ENCODE measurements around the gene DNAH2. TPM values are rescaled to one million over a fixed set of nuclear protein-coding genes. Genes with fewer than 3 reads are reported as not detected.
"Not testable (repeated sequence)": the region's sequence is repeated elsewhere in the genome, so short reads cannot be mapped to it uniquely, and the experiment has no call there.

The DNAH2 gene
- total RNA-seq, 1 donor from 2014 or later, result 0.26 TPM

GRCh38 chr17:7797976-7798375 is 80.4 kb downstream of the DNAH2 start:
- Histone ChIP-seq H3K36me3 (ENCODE audit: control insufficient read depth, insufficient read depth, low read length) (no peaks in the 10 kb centered on the region), H3K27me3 (ENCODE audit: control insufficient read depth, insufficient read depth, low read length) (peaks cover 2% of the 10 kb centered on the region), H3K4me3 (ENCODE audit: low read depth, low read length) (no peak overlapping the region)
- no peak for DNase-seq (ENCODE audit: low read depth)
- FAIRE-seq, result no peak
- no peak for TF ChIP-seq CTCF (IDR thresholded peaks at IDR 0.05; ENCODE audit: insufficient read depth, low read length, severe bottlenecking)

DNA sequence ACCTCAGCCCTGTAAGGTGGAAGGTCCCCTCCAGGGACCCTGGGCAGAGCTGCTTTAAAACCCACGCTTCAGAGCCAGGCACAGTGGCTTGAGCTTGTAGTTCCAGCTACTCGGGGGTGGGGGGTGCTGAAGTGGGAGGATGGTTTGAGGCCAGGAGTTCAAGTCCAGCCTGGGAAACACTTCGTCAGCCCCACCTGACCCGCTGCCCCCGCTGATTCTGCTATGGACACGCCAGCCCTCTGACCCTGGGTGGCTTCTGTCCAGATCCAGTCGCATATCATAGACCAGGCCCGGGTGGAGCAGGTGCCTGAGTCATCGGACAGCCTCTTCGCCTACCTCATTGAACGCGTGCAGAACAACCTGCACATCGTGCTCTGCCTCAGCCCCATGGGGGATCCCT is 81.3 kb downstream of the DNAH2 start:
- TF ChIP-seq CTCF (IDR thresholded peaks at IDR 0.05; ENCODE audit: insufficient read depth, low read length, severe bottlenecking), result no peak
- H3K4me3 ChIP-seq (ENCODE audit: low read depth, low read length), result no peak overlapping the region
- peaks cover 2% of the 10 kb centered on the region for H3K27me3 ChIP-seq (ENCODE audit: control insufficient read depth, insufficient read depth, low read length)
- no peak for DNase-seq (ENCODE audit: low read depth)
- no peaks in the 10 kb centered on the region for H3K36me3 ChIP-seq (ENCODE audit: control insufficient read depth, insufficient read depth, low read length)
- no peak for FAIRE-seq

DNA sequence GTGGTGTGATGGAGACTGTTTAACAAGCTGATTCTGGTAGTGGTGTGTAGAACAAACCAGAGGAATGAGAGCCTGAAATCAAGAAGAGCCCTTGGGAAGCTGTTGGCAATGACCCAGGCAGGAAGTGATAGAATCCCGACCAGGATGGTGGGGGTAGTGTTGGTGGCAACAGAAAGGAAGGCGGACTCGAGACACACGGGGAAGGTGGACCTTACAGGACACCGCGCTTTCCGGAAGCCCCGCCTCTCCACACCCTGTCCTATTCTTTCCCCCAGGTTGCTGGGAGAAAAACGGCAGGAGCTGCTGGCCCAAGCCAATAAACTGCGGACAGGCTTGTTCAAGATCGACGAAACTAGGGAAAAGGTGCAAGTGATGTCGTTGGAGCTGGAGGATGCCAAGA is 86.4 kb downstream of the DNAH2 start:
- H3K27me3 ChIP-seq (ENCODE audit: control insufficient read depth, insufficient read depth, low read length), result no peaks in the 10 kb centered on the region
- DNase-seq (ENCODE audit: low read depth) (peak; percentile 53), FAIRE-seq (peak; percentile 84)
- no peak overlapping the region for H3K4me3 ChIP-seq (ENCODE audit: low read depth, low read length)
- no peak for TF ChIP-seq CTCF (IDR thresholded peaks at IDR 0.05; ENCODE audit: insufficient read depth, low read length, severe bottlenecking)
- H3K36me3 ChIP-seq (ENCODE audit: control insufficient read depth, insufficient read depth, low read length), result no peaks in the 10 kb centered on the region

- Histone ChIP-seq H3K4me3 (ENCODE audit: low read depth, low read length) (no peak overlapping the region), H3K27me3 (ENCODE audit: control insufficient read depth, insufficient read depth, low read length) (no peaks in the 10 kb centered on the region), H3K36me3 (ENCODE audit: control insufficient read depth, insufficient read depth, low read length) (no peaks in the 10 kb centered on the region)
- TF ChIP-seq CTCF (IDR thresholded peaks at IDR 0.05; ENCODE audit: insufficient read depth, low read length, severe bottlenecking), result no peak
- no peak for DNase-seq (ENCODE audit: low read depth)
- no peak for FAIRE-seq
Observed at GRCh38 chr17:7806587-7806986, 89.0 kb downstream of the DNAH2 start.

GRCh38 chr17:7807206-7807605 is 89.7 kb downstream of the DNAH2 start:
- H3K27me3 ChIP-seq (ENCODE audit: control insufficient read depth, insufficient read depth, low read length), result no peaks in the 10 kb centered on the region
- no peak for TF ChIP-seq CTCF (IDR thresholded peaks at IDR 0.05; ENCODE audit: insufficient read depth, low read length, severe bottlenecking)
- FAIRE-seq (no peak), DNase-seq (ENCODE audit: low read depth) (no peak)
- no peaks in the 10 kb centered on the region for H3K36me3 ChIP-seq (ENCODE audit: control insufficient read depth, insufficient read depth, low read length)
- no peak overlapping the region for H3K4me3 ChIP-seq (ENCODE audit: low read depth, low read length)

GRCh38 chr17:7809086-7809790 is 91.7 kb downstream of the DNAH2 start:
- TF ChIP-seq CTCF (IDR thresholded peaks at IDR 0.05; ENCODE audit: insufficient read depth, low read length, severe bottlenecking), result no peak
- no peak overlapping the region for H3K4me3 ChIP-seq (ENCODE audit: low read depth, low read length)
- peak; percentile 90 for DNase-seq (ENCODE audit: low read depth)
- peak; percentile 84 for FAIRE-seq
- no peaks in the 10 kb centered on the region for H3K36me3 ChIP-seq (ENCODE audit: control insufficient read depth, insufficient read depth, low read length)
- H3K27me3 ChIP-seq (ENCODE audit: control insufficient read depth, insufficient read depth, low read length), result no peaks in the 10 kb centered on the region

DNA sequence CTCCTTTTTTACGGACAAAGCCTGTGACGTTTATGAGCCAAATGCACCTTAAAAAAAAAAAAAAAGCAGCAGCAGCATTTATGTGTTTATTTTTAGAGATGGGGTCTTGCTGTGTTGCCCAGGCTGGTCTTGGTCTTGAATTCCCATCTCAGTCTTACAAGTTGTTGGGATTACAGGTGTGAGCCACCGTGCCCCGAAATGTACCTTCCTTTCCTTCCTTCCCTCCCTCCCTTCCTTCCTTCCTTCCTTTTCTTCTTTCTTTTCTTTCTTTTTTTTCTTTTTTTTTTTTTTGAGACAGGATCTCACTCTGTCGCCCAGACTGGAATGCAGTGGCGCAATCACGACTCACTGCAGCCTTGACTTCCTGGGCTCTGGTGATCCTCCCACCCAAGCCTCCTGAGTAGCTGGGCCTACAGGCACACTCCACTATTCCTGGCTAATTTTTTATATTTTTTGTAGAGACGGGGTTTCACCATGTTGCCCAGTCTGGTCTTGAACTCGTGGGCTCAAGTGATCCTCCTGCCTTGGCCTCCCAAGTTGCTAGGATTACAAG is 92.3 kb downstream of the DNAH2 start:
- not testable (repeated sequence) for H3K27me3 ChIP-seq (ENCODE audit: control insufficient read depth, insufficient read depth, low read length); H3K4me3 ChIP-seq (ENCODE audit: low read depth, low read length); FAIRE-seq; H3K36me3 ChIP-seq (ENCODE audit: control insufficient read depth, insufficient read depth, low read length)
- peak; percentile 49 for DNase-seq (ENCODE audit: low read depth)
